Left ventricle myocardium superior (tissue), 1 donor: Measurements from ENCODE around the gene APBB1. TPM values are rescaled to one million over a fixed set of nuclear protein-coding genes. Genes with fewer than 3 reads are reported as not detected.

ENCODE experiments used
- ATAC-seq: fragments of 200-7000 bp; cut with Tn5 transposase; one replicate; pipeline ENCODE4 v1.9.1; 2020; ENCODE audit warnings: mild to moderate bottlenecking, moderate library complexity
- DNase-seq: peaks from one replicate; pipeline ENCODE4 v3.0.0-alpha.2; 2020
- intact Hi-C: fragments of 100-400 bp; cut with micrococcal nuclease; formaldehyde crosslinking; loops from one replicate; pipeline ENCODE4 v1.11.0; 2022
- total RNA-seq: library from RNA; stranded (reverse); fragmentation: NEBNext Ultra II Directional; extraction: Animal tissue kit (Norgen Biotek cat#: 25700); gene quantifications from one replicate; pipeline ENCODE4 v1.2.1, GENCODE V29; 2021
- donor health status: DM: no; HTN: yes; CAD: no; lungs with severe emphysema.

Gene APBB1
- total RNA-seq, 1 donor from 2014 or later, result 87.6 TPM

GRCh38 chr11:6362185-6362872, 56.6 kb downstream of the APBB1 start:
- ATAC-seq (peak; percentile 96), DNase-seq (peak; percentile 89)
- intact Hi-C loops, result loop anchor here (5.0 kb wide), 1 partner anchor 340 kb away; no protein-coding TSS in a partner anchor

GRCh38 chr11:6360183-6360582, 58.7 kb downstream of the APBB1 start:
- intact Hi-C loops, result loop anchor here (5.0 kb wide), 1 partner anchor 338 kb away; no protein-coding TSS in a partner anchor
- ATAC-seq (no peak), DNase-seq (no peak)

- DNase-seq, result peak; percentile 60
- ATAC-seq, result peak; percentile 52
- intact Hi-C loops, result no loop called here
Observed at GRCh38 chr11:6357222-6357621, 61.7 kb downstream of the APBB1 start.

- intact Hi-C loops, result no loop called here
- ATAC-seq (no peak), DNase-seq (no peak)
Observed at GRCh38 chr11:6356503-6357055, 62.3 kb downstream of the APBB1 start.

- ATAC-seq (no peak), DNase-seq (no peak)
- intact Hi-C loops, result no loop called here
Observed at GRCh38 chr11:6354651-6355485, 64.0 kb downstream of the APBB1 start.

GRCh38 chr11:6353367-6353987, 65.4 kb downstream of the APBB1 start:
- DNase-seq (peak; percentile 39), ATAC-seq (peak; percentile 74)
- intact Hi-C loops, result no loop called here

- intact Hi-C loops, result no loop called here
- no peak for ATAC-seq
- DNase-seq, result no peak
Observed at GRCh38 chr11:6351782-6352382, 67.0 kb downstream of the APBB1 start.

GRCh38 chr11:6350486-6350885, 68.4 kb downstream of the APBB1 start:
- DNase-seq (no peak), ATAC-seq (no peak)
- intact Hi-C loops, result no loop called here

- DNase-seq, result no peak
- intact Hi-C loops, result no loop called here
- ATAC-seq, result no peak
Observed at GRCh38 chr11:6350043-6350442, 68.9 kb downstream of the APBB1 start.

- no peak for ATAC-seq
- intact Hi-C loops, result no loop called here
Observed at GRCh38 chr11:6345366-6345765, 73.5 kb downstream of the APBB1 start.

More at GRCh38 chr11:6345366-6345765, 73.5 kb downstream of the APBB1 start:
- DNase-seq, result no peak

Other genes with a start within 250 kb of the APBB1 start
- gene OR52B2, start 248.8 kb downstream of the APBB1 start, total RNA-seq, result not detected
- gene OR52W1, start 219.9 kb downstream of the APBB1 start, total RNA-seq, result not detected
- gene C11orf42, start 213.5 kb downstream of the APBB1 start, total RNA-seq, result not detected
- 16.3 TPM for gene FHIP1B, start 184.5 kb downstream of the APBB1 start, total RNA-seq
- not detected for gene CNGA4, start 180.0 kb downstream of the APBB1 start, total RNA-seq
- not detected for gene CCKBR, start 159.3 kb downstream of the APBB1 start, total RNA-seq
- gene CAVIN3, start 98.6 kb downstream of the APBB1 start, total RNA-seq, result 31.1 TPM
- gene SMPD1, start 28.6 kb downstream of the APBB1 start, total RNA-seq, result 60.9 TPM
- not detected for gene HPX, start 21.9 kb upstream of the APBB1 start, total RNA-seq
- 14.4 TPM for gene TRIM3, start 54.8 kb upstream of the APBB1 start, total RNA-seq
- gene ARFIP2, start 62.2 kb upstream of the APBB1 start, total RNA-seq, result 15.2 TPM
- 17.9 TPM for gene TIMM10B, start 62.4 kb upstream of the APBB1 start, total RNA-seq
- gene DNHD1, start 78.2 kb upstream of the APBB1 start, total RNA-seq, result 5.5 TPM
- 22.1 TPM for gene RRP8, start 184.5 kb upstream of the APBB1 start, total RNA-seq
- gene ILK, start 184.7 kb upstream of the APBB1 start, total RNA-seq, result 210 TPM
- 89.4 TPM for gene TAF10, start 193.1 kb upstream of the APBB1 start, total RNA-seq
- 77.7 TPM for gene TPP1, start 200.3 kb upstream of the APBB1 start, total RNA-seq
- gene DCHS1, start 236.7 kb upstream of the APBB1 start, total RNA-seq, result 8.8 TPM